ENCODE data around the gene RB1.
A peak's percentile ranks its signal among the peaks of the same experiment; 100 is the strongest.

The RB1 gene

DNA sequence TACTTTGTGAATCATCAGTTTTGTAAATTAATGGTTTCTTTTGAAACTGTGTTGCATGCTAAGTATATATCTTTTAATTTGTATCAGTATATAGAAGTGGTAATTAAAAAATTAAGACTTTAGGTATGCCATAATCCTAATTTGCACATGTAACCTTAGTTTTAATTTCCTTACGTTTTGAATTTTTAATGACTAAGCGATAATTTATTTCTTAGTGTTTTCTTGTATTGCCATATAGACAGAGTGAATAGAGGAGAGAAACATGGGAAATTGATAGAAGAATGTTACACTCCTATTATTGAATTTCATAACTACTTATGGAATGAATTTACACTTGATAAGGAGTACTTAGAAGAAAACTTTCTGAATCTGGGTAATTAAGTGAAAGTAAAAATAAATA lies 79.8 kb downstream of the RB1 start:
- Histone ChIP-seq H3K36me3 (ENCODE audit: insufficient read depth, low read length) (peaks cover 23% of the 10 kb centered on the region), H3K9ac (ENCODE audit: insufficient read length) (no peak overlapping the region), H3K9me3 (ENCODE audit: low read depth, low read length) (no peaks in the 10 kb centered on the region), H3K4me3 (no peak overlapping the region), H3K27ac (no peak overlapping the region)
- TF ChIP-seq EZH2 (IDR thresholded peaks at IDR 0.05) (no peak), FOXP2 (optimal IDR thresholded peaks at IDR 0.05; ENCODE audit: control extremely low read depth, extremely low read length, insufficient read depth) (no peak), POLR2AphosphoS5 (IDR thresholded peaks at IDR 0.05; ENCODE audit: borderline replicate concordance, low read depth, low read length) (no peak)
- DNase-seq (ENCODE audit: low read depth, low spot score): no peak

- TF ChIP-seq EZH2 (IDR thresholded peaks at IDR 0.05): no peak
- no peak for TF ChIP-seq POLR2AphosphoS5 (IDR thresholded peaks at IDR 0.05; ENCODE audit: borderline replicate concordance, low read depth, low read length)
- TF ChIP-seq FOXP2 (optimal IDR thresholded peaks at IDR 0.05; ENCODE audit: control extremely low read depth, extremely low read length, insufficient read depth): no peak
- Histone ChIP-seq H3K27ac (no peak overlapping the region), H3K36me3 (ENCODE audit: insufficient read depth, low read length) (no peaks in the 10 kb centered on the region; the same call in 1 of the 2 replicates)
Observed at GRCh38 chr13:48386816-48387215, 83.3 kb downstream of the RB1 start.

DNA sequence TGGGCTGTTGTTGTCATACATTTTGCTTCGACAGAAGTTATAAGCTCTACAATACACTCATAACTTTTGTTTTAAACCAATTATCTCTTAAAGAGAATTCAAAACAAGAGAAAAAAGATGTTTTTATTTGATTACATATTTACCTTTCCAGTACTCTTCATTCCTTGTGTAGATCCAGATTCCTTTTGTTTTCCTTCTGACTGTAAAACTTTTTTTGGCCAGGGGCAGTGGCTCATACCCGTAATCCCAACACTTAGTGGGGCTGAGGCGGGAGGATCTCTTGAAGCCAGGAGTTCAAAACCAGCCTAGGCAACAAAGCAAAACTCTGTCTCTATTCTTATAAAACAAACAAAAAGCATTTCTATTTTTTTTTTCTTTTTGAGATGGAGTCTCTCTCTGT lies 87.7 kb downstream of the RB1 start:
- Histone ChIP-seq H3K4me3 (no peak overlapping the region), H3K27ac (no peak overlapping the region), H3K9me3 (ENCODE audit: low read depth, low read length) (no peaks in the 10 kb centered on the region), H3K36me3 (ENCODE audit: insufficient read depth, low read length) (peaks cover 18% of the 10 kb centered on the region), H3K9ac (ENCODE audit: insufficient read length) (no peak overlapping the region)
- no peak for TF ChIP-seq FOXP2 (optimal IDR thresholded peaks at IDR 0.05; ENCODE audit: control extremely low read depth, extremely low read length, insufficient read depth)
- no peak for TF ChIP-seq POLR2AphosphoS5 (IDR thresholded peaks at IDR 0.05; ENCODE audit: borderline replicate concordance, low read depth, low read length)
- no peak for TF ChIP-seq EZH2 (IDR thresholded peaks at IDR 0.05)
- DNase-seq (ENCODE audit: low read depth, low spot score): no peak

More at GRCh38 chr13:48386816-48387215, 83.3 kb downstream of the RB1 start:
- Histone ChIP-seq H3K4me3 (no peak overlapping the region), H3K9ac (ENCODE audit: insufficient read length) (no peak overlapping the region), H3K9me3 (ENCODE audit: low read depth, low read length) (no peaks in the 10 kb centered on the region)
- no peak for DNase-seq (ENCODE audit: low read depth, low spot score)

DNA sequence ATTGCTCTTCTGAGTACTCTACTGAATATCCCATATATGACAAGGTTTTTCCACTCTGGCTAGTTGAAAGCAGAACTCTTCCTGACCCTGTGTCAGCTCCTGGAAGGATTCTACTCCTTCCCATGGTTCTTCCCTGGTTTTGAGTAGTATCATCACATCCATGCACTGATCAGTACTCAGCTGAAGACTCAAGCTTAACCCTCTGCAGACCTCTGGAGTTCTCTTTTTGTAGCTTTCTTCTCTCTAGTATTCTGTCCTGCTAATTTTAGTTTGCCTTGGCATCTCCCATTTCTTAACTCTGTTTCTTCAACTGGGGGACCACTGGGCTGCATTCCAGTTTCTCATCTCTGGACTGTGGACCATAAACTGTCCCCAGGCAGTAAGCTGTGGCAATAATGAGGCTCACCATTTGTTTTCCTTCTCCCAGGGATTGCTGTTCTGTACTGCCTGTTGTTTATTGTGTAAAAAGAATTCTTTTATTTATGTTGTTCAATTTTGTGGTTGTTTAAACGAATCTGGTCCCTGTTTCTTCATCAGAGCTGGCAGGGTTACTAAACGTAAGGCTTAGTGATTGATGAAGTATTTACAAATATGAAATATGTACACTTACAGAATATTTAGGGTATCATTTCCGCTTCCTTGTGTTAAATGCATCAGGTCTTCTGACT lies 89.6 kb downstream of the RB1 start:
- no peaks in the 10 kb centered on the region for H3K9me3 ChIP-seq (ENCODE audit: low read depth, low read length)
- TF ChIP-seq FOXP2 (optimal IDR thresholded peaks at IDR 0.05; ENCODE audit: control extremely low read depth, extremely low read length, insufficient read depth) (no peak), EZH2 (IDR thresholded peaks at IDR 0.05) (no peak), POLR2AphosphoS5 (IDR thresholded peaks at IDR 0.05; ENCODE audit: borderline replicate concordance, low read depth, low read length) (no peak)
- H3K27ac ChIP-seq: no peak overlapping the region
- H3K4me3 ChIP-seq: no peak overlapping the region
- no peak overlapping the region for H3K9ac ChIP-seq (ENCODE audit: insufficient read length)
- no peak for DNase-seq (ENCODE audit: low read depth, low spot score)
- H3K36me3 ChIP-seq (ENCODE audit: insufficient read depth, low read length): peaks cover 18% of the 10 kb centered on the region

DNA sequence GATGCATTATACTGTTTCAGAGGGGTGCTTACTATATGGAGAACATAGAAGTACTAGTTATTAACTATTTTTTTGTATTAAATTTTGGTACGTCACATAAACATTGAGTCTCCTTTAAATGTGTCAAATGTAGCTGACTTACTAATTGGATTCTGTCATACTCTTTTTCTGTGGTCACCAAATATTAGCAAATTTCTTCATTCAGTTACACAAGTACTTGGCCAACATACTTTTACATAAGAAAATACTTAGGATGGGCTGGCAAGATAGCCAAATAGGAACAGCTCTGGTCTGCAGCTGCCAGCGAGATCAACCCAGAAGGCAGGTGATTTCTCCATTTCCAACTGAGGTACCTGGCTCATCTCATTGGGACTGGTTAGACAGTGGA lies 90.1 kb downstream of the RB1 start:
- DNase-seq (ENCODE audit: low read depth, low spot score): no peak
- H3K36me3 ChIP-seq (ENCODE audit: insufficient read depth, low read length): peaks cover 18% of the 10 kb centered on the region
- H3K4me3 ChIP-seq: no peak overlapping the region
- no peak overlapping the region for H3K27ac ChIP-seq
- H3K9me3 ChIP-seq (ENCODE audit: low read depth, low read length): no peaks in the 10 kb centered on the region
- TF ChIP-seq EZH2 (IDR thresholded peaks at IDR 0.05): no peak
- H3K9ac ChIP-seq (ENCODE audit: insufficient read length): no peak overlapping the region

GRCh38 chr13:48397744-48398143 lies 94.2 kb downstream of the RB1 start:
- TF ChIP-seq POLR2AphosphoS5 (IDR thresholded peaks at IDR 0.05; ENCODE audit: borderline replicate concordance, low read depth, low read length) (no peak), EZH2 (IDR thresholded peaks at IDR 0.05) (no peak), FOXP2 (optimal IDR thresholded peaks at IDR 0.05; ENCODE audit: control extremely low read depth, extremely low read length, insufficient read depth) (no peak)
- no peak for DNase-seq (ENCODE audit: low read depth, low spot score)

DNA sequence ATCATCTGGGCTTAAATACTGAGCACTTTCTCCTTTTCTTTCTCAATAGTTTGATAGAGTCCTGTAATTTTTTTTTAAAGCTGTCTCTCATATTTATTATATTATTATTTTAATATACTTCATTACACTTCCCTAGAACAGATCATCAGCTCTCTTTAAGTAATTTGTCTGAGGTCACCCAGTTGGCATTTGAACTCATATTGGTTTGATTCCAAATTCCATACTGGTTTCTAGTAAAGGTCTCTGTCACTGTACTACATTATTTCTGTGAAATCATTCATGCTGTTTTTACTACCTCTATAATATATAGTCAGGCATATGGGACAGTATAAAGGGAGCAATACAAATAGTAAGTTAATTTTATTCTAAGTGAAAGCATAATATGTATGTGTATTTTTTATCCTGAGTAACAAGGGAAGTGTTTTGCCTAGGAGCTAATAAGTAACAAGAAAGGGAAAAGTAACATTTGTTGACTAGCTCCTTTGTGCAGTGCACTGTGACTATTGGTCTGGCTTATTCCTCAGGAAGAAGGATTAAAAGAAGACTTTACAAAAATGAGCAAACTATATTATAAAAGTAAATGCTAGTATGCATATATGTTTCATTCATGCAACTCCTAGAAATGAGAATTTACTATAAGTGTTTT lies 95.0 kb downstream of the RB1 start:
- peaks cover 8% of the 10 kb centered on the region for H3K36me3 ChIP-seq (ENCODE audit: insufficient read depth, low read length)
- H3K27ac ChIP-seq: peak overlapping the region; percentile 6; the same call in 1 of the 2 replicates
- no peaks in the 10 kb centered on the region for H3K9me3 ChIP-seq (ENCODE audit: low read depth, low read length)
- H3K4me3 ChIP-seq: no peak overlapping the region
- no peak for TF ChIP-seq POLR2AphosphoS5 (IDR thresholded peaks at IDR 0.05; ENCODE audit: borderline replicate concordance, low read depth, low read length)
- no peak for TF ChIP-seq FOXP2 (optimal IDR thresholded peaks at IDR 0.05; ENCODE audit: control extremely low read depth, extremely low read length, insufficient read depth)
- no peak for TF ChIP-seq EZH2 (IDR thresholded peaks at IDR 0.05)
- no peak for DNase-seq (ENCODE audit: low read depth, low spot score)
- no peak overlapping the region for H3K9ac ChIP-seq (ENCODE audit: insufficient read length)

More at GRCh38 chr13:48397744-48398143, 94.2 kb downstream of the RB1 start:
- Histone ChIP-seq H3K9me3 (ENCODE audit: low read depth, low read length) (no peaks in the 10 kb centered on the region), H3K36me3 (ENCODE audit: insufficient read depth, low read length) (peaks cover 16% of the 10 kb centered on the region), H3K9ac (ENCODE audit: insufficient read length) (no peak overlapping the region), H3K27ac (peak overlapping the region; percentile 6; the same call in 1 of the 2 replicates), H3K4me3 (no peak overlapping the region)

DNA sequence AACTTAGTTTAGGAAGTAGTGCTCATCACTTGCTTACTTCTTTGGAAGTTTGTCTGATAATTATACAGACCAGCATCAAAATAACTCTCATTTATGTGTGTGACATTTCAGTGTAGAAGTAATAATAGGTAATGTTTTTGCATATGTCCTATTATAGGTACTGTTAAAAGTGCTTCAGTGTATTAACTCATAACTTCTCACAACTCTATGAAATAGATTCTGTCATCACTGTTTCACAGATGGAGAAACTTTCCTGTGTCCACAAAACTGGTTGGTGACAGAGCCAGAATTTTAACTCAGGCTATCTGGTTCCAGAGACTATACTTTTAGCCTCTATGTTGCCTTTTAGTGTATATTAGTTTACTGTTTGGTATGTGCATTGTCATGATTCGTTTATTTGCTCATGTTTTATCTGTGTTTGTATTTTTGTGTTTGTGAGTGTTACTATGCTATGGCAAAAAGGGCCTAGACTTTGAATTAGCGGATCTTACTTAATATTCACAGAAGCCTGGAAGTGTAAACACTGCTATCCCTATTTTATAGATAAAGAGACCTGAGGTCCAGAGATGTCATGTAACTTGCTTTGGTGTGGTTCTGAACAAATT lies 96.6 kb downstream of the RB1 start:
- no peak overlapping the region for H3K27ac ChIP-seq
- DNase-seq (ENCODE audit: low read depth, low spot score): no peak
- H3K9ac ChIP-seq (ENCODE audit: insufficient read length): no peak overlapping the region

More for the DNA sequence above, 96.6 kb downstream of the RB1 start:
- no peaks in the 10 kb centered on the region for H3K36me3 ChIP-seq (ENCODE audit: insufficient read depth, low read length)
- no peak for TF ChIP-seq FOXP2 (optimal IDR thresholded peaks at IDR 0.05; ENCODE audit: control extremely low read depth, extremely low read length, insufficient read depth)
- H3K4me3 ChIP-seq: no peak overlapping the region
- no peaks in the 10 kb centered on the region for H3K9me3 ChIP-seq (ENCODE audit: low read depth, low read length)

Data from SK-N-MC (cell line).